GM19023 (cell line): Measurements from ENCODE around the gene FLNB.
A peak's percentile ranks its signal among the peaks of the same experiment; 100 is the strongest.

Experiments
- ATAC-seq: cut with Tn5 transposase; IDR thresholded peaks from one replicate; pipeline ENCODE4 v1.9.1; 2021; ENCODE audit warnings: mild to moderate bottlenecking, moderate library complexity; ENCODE audit not compliant: unreplicated experiment

The FLNB gene

DNA sequence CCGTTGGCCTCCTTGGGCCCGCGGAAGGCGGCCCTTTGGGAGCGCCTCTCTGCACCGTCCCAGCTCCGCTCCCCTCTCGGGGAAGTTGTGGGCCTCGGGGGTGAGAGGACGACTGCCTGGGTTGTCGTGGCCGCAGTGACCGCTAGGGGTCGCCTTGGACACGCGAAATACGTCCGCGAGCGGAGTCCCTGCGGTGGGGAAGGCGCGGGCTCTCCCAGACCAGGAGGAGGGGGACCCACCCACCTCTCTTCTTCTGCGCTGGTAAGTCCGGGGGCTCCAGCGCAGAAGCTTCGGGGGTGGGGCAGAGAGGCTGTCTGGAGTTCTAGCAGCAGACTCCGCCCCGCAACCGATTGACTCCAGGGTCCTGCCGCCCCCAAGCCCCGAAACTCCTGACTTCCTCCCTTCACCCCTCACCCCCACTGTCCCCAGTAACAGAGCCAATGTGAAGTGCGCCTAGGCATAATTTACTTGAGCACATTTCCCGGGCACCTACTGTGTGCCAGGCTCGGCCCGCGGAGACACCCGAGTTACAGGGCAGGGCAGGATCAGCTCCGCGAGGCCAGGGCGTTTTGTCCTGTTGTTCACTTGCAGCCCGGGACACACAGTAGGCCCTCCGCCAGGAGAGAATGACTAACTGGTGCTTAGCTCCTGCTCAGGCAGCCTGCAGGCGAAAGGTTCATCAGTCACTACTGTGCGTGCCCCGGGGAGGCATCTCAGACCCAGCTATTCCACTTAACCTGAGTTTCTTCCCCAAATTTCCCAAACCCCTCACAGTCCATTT lies 169.7 kb downstream of the FLNB start:
- peak; percentile 83 for ATAC-seq

DNA sequence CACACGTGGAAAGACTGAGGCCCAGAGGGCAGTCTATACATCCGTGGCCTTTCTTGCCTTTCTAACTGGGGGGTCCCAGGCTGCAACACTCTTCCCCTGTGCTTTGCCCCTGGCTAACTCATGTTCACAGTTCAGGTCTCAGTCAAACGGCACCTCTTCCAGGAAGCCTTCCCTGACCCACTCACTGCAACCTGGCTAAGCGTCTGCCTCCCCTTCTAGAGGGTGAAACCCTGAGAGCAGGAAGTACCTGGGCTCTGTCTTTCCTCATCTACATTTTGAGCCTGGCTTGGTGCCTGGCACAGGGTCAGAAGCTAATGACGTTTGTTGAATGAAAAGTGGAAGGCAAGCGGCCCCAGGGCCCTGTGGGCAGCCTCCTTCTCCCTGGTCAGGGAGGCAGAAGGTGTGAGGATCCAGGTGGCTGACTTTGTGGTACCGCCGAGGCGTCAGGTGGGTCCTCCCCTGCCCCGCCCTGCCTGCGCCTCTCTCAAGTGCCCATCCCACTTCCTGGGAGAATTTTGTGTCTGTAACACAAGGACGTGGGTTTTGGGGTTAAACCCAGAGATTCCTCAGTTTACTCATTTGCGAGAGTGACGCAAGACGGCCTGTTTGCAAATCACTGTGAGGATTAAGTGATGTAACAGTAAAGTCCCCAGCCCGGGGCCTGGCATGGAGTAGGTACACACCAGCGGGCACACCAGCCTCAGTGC lies 170.5 kb downstream of the FLNB start:
- no peak for ATAC-seq

DNA sequence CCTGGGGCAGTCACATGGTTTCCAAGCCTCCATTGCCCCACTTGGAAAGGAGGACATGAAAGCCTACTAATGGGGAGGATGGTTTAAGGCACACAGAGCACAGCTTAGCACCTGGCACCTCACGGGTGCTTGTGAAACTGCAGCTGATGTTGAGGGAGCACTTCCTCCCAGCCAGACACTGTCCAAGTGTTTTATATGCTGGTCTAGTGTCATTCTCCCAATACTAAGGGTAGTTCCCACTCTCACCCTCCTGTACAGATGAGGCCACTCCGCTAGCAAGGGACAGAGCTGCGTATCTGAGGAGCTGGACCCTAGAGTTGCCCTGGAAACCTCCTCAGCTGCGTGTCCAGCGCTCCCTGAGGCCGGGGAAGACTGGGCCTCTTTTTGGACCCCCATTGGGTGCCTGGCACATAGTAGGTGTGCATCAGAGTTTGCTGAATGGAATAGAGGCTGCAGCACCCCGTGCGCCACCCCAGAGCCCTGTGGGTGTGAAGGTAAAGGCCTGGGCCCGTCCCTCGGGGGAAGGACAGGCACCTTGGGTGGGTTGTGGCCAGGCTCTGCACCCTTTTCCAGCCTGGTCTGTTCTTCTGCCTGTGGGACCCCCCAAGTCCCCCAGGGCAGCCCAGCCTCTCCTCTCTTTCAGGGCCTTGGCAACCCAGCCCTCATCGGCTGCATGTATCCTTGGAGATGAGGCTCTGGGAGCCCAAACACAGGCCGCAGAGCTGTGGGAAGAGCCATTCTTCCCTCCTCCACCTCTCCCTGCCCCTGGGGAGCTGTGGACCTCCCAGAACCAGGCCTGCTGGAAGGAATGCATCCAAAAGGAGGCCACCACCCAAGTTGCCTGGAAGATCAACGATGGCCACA lies 171.2 kb downstream of the FLNB start:
- no peak for ATAC-seq

DNA sequence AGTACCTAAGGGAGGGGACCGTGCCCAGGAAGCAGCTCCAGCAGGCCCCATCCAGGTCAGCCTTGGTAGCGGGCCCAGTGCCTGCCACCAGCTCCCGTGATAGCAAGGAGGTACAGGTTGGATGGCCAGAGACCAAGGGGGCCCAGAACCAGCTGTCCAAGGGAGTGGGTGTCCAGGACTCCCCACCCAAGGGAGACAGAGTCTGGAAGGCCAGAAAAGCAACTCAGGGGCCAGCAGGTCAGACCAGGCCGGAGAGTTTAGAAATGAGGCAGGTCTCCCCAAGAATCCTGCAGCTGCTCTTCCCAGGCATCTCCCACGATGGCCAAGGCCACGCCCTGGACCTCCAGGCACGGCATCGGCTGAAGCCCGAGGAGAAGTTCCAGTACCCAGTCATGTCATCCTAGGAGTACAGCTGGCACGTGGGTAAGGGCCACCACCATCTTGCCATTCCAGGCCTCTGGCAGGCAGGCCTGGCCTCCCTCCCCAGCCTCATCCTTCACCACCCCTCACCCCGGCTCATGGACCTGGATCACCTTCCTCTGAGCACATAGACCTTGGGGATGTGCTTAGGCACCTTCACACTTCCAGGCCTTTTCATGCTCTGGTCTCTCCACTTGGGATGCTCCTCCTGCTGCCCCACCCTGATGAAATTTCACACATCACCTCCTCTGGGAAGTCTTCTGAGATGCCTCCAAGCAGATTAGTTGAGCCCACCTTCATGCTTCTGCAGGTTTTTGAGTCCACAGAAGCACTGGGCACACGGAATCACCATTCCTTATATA lies 172.1 kb downstream of the FLNB start:
- no peak for ATAC-seq

DNA sequence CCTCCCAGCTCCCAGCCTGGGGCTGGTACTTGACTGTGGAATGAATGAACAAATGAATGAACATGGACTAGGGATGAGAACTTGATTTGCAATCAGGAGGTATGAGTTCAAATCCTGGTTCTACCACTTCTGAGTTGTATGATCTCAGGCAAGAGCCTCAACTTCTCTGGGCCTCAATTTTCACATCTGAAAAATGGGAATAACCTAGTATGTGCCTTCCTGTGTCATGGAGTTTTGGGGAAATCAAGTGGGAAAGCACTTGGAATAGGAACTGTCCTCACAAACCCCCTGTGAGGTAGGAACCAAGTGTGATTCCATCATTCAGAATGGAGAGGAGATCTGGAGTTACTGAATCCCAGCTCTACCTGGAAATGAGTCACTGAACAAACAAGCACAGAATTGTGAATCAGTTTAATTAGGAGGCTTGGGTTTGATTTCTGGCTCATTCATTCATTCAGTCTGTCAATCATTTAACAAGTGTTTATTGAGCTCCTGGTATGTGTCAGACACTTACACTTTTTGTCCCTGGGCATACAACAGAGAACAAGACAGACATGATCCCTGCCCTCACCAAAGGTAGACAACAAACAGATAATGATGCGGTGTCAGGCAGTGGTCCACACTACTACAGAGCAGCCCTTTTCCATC lies 172.8 kb downstream of the FLNB start:
- no peak for ATAC-seq

DNA sequence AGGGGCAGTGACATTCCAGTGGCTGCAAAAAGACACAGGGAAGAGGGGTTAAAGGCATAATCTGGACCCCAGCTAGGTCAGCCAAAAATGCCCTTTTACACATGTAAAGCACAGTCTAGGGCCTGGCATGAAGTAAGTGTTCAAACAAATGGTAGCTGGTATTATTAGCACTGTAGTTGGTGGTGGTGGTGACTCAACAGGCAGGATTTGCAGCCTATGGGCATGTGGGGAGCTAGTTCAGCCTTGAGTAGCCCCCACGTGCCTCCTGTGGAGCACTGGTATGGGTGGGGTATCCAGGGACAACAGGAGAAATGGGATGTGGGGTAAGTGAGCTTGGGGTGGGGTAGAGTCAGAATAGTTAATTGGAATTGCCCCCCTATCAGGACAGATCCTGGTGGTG lies 175.0 kb downstream of the FLNB start:
- no peak for ATAC-seq

DNA sequence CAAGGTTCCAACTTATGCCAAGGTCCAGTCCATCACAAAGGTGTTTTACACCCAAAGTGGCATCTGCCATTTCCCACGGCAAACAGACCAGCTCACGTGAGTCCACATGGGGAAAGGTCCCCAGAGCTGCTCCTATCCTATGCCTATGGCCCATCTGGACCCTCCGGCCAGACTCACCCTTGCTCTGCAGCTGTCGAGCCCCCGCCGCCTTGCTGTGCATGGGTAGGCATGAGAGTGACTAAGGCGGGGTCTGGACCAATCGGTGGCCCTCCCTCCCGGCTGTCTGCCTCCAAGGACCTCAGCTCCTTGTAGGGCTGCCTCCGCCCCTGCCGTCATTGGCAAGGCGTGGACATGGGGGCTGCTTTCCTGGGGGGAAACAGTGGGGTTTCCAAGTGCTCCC lies 175.7 kb downstream of the FLNB start:
- no peak for ATAC-seq

DNA sequence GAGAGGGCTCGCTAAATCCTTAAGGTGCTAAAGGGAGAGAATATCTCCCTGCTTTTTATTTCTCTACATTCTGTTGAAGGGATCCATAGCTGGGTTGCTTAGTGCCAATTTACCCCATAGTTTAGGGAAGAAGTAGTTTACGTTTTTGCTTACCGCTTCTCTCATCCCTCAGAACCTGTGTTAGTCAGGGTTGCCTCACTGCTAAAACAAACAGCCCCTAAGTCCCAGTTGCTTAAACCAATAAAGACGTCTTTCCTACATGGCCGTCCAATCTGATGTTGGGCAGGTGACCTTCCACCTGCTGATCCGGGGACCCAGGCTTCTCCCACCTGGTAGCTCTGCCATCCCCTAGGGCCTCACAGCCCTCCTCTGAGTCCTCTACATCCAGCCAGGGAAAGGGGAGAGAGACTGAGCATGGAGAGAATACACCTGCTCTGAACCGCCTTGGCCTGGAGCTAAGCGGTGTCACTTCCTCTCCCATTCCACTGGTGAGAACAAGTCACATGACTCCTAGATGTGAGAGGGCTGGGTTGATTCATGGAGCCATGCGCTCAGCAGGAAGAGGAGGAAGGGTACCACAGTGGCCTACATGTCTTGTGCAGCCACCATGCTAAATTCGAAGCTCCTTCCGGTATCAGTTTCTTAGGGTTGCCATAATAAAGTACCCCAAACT lies 176.2 kb downstream of the FLNB start:
- ATAC-seq: no peak

DNA sequence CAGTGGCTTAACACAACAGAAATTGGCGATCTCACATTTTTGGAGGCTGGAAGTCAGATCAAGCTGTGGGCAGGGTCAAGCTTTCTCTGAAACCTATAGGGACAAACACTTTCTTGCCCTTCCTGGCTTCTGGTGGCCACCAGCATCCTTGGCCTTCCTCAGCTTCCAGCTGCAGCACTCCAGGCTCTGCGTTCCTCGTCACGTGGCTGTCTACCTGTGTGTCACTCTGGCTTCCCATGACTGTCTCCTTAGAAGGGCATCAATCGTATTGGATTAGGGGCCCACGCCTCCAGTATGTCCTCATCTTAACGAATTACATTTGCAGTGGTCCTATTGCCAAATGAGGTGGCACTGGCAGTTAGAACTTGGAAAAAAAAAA lies 176.7 kb downstream of the FLNB start:
- ATAC-seq: no peak

DNA sequence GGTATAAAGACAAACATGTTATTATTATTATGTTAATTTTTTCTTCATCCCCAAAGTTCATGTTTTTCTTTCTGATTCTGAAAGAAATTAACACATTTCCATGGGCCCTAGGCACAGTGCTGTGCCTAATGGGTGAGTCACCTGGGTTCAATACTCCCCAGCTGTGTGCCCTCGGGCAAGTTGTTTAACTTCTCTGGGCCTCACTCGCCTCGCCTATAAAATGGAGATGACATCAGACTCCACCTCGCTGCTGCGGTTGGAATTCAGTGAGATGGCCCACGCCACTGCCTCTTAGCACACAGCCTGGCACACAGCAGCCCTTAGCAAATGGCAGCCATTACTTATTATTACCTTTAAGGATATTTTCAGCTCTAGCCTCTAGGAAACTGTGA lies 179.9 kb downstream of the FLNB start:
- no peak for ATAC-seq

DNA sequence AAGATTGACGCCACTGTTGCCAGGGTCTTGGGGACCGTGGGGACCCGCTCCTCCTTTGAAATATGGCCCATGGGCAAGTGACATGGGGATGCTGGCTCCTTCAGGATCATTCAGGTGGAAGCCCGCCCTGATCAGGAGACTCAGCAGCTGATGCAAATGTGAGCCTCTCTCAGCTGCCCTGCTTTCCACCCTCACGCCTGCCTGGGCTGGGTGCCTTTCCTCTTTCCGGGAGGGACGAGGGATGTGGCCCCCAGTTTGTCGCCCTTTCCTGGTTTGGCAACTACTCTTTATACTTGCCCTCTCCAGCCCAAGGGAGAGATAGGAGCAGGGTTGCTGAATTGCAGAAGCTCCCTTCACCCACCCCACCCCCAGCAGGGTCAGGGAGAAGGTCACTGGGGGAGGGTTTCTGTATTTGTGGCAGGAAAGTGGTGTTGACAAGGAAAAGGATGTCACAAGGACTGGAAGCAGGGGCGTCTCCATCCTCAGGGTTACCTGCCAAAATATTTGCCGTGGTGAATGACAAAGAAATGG lies 180.8 kb downstream of the FLNB start:
- no peak for ATAC-seq

DNA sequence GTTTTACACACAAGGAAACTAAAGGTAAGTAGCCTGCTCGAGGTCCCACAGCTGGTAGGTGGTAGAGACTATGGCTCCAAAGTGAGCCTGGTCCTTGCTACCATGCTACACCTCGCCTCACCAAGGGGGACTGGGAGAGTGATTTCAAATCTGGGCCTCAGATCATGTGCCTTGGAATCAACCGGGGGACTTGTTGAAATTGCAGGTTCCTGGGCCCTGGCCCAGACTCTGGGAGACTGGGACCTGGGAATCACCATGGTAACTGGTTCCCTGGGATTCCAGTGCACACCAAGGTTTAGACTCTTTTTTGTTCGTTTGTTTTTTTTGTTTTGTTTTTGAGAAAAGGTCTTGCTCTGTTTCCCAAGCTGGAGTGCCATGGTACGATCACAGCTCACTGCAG lies 181.5 kb downstream of the FLNB start:
- no peak for ATAC-seq

DNA sequence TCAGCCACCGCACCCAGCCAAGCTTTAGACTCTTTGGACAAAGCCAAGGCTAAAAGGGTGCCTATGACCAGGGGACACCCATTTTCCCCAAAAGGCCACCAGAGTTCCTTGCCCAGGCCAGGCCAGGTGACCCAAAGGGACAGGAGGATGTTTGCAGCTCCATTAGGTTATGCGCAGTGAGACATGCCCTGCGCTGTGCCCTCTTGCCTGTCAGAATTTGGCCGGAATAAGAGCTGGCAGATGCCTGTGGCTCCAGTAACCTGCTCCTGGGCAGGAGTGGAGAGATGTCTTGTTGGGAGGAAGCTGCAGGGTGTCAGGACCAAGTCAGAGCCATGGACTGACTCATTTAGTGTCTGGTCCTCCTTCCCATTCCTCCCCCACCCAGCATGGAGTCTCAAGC lies 182.1 kb downstream of the FLNB start:
- ATAC-seq: no peak

DNA sequence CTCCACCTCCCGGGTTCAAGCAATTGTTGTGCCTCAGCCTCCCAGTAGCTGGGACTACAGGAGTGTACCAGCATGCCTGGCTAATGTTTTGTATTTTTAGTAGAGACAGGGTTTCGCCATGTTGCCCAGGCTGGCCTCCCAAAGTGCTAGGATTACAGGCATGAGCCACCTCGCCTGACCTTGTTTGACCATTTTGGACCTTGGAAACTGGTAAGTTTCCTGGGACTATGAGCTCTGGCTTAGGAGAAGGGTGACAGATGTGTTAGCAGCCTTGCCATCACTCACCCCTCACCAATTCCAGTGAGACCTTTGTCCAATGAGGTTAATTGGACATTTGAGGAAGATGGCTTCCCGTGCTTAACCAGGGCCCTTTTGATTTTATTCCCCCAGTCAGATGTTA lies 182.7 kb downstream of the FLNB start:
- ATAC-seq: no peak

DNA sequence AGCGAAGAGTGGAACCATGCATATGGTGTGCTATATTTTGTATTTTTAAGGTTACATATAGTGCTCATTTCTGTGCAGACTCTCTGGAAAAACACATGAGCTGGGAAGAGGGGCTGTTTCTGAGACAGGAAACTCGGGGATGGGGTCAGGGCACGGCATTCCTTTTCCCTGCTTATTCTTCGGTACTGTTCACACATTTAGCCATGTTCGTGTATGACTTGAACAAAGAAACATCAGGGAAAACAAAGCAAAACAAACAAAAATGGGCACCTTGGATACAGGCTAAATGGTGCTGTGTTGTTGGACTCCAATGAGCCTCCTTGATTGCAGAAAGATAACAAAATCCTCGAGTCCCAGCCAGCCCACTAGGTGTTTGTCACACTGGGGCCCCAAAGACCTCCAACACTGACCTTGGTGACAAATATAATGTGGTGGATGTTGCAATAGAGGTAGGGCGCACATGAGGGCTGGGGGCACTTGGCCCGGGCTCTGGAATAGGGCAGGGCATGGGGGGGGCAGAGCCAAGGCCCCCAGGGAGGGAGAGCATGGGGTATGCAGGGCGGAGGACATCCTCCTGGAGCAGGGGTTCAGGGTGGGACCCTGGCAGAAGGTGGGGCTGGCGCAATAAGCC lies 183.3 kb downstream of the FLNB start:
- no peak for ATAC-seq

DNA sequence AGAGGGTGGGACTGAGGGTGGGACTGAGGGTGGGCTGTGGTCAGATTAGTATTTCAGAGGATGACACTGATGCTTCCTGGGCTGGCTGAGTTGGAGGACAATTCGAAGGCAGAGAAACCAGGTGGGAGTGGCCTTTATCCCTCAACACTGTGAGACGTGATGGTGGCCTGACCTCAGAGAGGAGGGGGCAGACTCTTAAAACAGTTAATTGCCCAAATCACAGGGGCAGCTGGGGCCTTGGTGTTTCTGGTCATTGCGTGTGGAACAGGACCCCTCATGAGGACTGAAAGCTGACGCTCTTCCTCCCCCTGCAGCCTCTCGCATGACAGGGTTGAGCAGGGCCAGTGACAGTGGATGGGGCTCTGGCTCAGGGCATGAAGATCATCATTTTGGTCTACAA lies 183.8 kb downstream of the FLNB start:
- no peak for ATAC-seq

DNA sequence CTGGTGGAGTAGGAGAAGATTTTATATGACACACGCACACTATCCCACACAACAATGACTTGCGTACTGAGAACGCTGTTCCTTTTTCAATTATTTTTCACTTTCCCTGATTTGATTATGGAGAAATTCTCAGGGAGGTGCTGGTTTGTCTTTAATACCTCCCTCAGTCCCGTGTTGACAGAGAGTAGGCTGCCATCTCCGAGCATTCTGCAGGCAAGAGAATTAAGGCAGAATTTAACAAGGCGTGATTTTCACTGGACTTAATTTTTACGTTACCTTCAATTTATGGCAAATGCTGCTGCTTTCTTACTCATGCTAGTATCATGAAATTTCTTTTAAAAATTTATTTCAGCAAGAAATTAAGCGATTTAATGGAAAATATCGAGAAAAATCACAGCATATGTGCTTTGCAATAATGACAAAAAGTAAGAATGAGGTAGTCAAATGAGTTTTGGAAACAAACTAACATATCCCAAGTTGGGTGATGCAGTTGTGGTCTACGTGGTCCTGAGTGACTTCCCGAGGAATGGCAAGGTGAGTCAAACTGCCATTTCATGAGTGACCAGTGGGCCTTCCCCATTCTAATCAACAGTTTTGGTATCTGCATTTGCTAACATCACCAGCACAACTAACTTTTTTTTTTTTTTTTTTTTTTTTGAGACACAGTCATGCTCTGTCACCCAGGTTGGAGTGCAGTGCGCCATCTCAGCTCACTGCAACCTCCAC lies 185.6 kb downstream of the FLNB start:
- no peak for ATAC-seq

DNA sequence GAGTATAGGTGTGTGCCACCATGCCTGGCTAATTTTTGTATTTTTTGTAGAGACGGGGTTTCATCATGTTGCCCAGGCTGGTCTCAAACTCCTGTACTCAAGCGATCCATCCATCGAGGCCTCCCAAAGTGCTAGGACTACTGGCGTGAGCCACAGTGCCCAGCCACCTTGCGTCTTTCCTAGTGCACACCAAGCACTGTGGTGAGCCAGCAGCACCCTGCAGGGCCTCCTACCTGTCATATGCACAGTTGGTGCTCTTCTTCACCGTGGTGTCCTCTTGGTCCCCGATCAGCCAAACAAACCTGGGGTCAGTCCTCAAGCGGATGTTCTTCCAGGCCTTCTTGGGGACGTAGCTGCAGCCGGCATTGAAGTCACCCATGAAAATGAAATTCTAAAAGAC lies 189.4 kb downstream of the FLNB start:
- no peak for ATAC-seq

DNA sequence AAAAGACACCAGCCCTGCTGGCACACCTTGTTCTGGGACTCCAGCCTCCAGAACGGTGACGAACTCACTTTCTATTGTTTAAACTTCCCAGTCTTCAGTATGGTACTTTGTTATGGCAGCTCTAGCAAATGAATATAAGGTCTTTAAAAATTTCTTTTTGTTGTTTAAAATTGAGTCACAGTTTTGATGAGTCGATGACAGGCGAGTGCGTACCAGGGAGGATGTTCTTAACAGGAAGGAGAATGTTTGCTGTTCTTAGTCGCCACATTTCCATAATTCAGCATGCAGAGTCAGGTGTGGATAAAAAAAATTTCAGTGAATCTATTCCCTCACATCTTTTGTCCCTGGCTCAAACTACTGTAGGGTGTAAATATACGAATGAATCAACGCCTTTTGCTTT lies 190.1 kb downstream of the FLNB start:
- no peak for ATAC-seq
